COR-L47 (cell line): ENCODE data around the gene NAT8.
"Not testable (repeated sequence)": the region's sequence is repeated elsewhere in the genome, so short reads cannot be mapped to it uniquely, and the experiment has no call there.

Experiments
- DNase-seq: peaks from one replicate; lab custom pipeline; 2025; lab: John Stamatoyannopoulos, UW

Gene NAT8

GRCh38 chr2:73636977-73637376, 5.2 kb downstream of the NAT8 start:
- DNase-seq = not testable (repeated sequence)

- DNase-seq = not testable (repeated sequence)
Observed at GRCh38 chr2:73630662-73631266, 11.5 kb downstream of the NAT8 start.

GRCh38 chr2:73628493-73628892, 13.7 kb downstream of the NAT8 start:
- DNase-seq = not testable (repeated sequence)

GRCh38 chr2:73626237-73626636, 16.0 kb downstream of the NAT8 start:
- DNase-seq = not testable (repeated sequence)

- not testable (repeated sequence) for DNase-seq
Observed at GRCh38 chr2:73624625-73625024, 17.6 kb downstream of the NAT8 start.

- DNase-seq = not testable (repeated sequence)
Observed at GRCh38 chr2:73624036-73624435, 18.2 kb downstream of the NAT8 start.

GRCh38 chr2:73619925-73620324, 22.3 kb downstream of the NAT8 start:
- DNase-seq = not testable (repeated sequence)

GRCh38 chr2:73614997-73615396, 27.2 kb downstream of the NAT8 start:
- no peak for DNase-seq

GRCh38 chr2:73614105-73614504, 28.1 kb downstream of the NAT8 start:
- no peak for DNase-seq

- no peak for DNase-seq
Observed at GRCh38 chr2:73611867-73612266, 30.4 kb downstream of the NAT8 start.

GRCh38 chr2:73611193-73611592, 31.0 kb downstream of the NAT8 start:
- DNase-seq = no peak

- no peak for DNase-seq
Observed at GRCh38 chr2:73610111-73610510, 32.1 kb downstream of the NAT8 start.

- DNase-seq = not testable (repeated sequence)
Observed at GRCh38 chr2:73604589-73604988, 37.6 kb downstream of the NAT8 start.

GRCh38 chr2:73603099-73603588, 39.1 kb downstream of the NAT8 start:
- not testable (repeated sequence) for DNase-seq

- DNase-seq = no peak
Observed at GRCh38 chr2:73601780-73602179, 40.4 kb downstream of the NAT8 start.

GRCh38 chr2:73594251-73594650, 48.0 kb downstream of the NAT8 start:
- no peak for DNase-seq

- DNase-seq = no peak
Observed at GRCh38 chr2:73593680-73594079, 48.5 kb downstream of the NAT8 start.
